BLaER1 (cell line): ENCODE measurements around the gene KCNH4.
"Not testable (repeated sequence)": the region's sequence is repeated elsewhere in the genome, so short reads cannot be mapped to it uniquely, and the experiment has no call there.

ENCODE experiments used
- H3K27ac ChIP-seq: shearing (Covaris generic); formaldehyde crosslinking; 2 replicates; pipeline ENCODE4 v1.8.1; 2022
- H3K27me3 ChIP-seq: shearing (Covaris generic); formaldehyde crosslinking; 2 replicates; pipeline ENCODE4 v1.8.1; 2022
- H3K36me3 ChIP-seq: shearing (Covaris generic); formaldehyde crosslinking; 2 replicates; pipeline ENCODE4 v1.8.1; 2022
- H3K4me1 ChIP-seq: shearing (Covaris generic); formaldehyde crosslinking; 2 replicates; pipeline ENCODE4 v1.8.1; 2022
- H3K4me2 ChIP-seq: shearing (Covaris generic); formaldehyde crosslinking; 2 replicates; pipeline ENCODE4 v1.8.1; 2022
- H3K4me3 ChIP-seq: shearing (Covaris generic); formaldehyde crosslinking; 2 replicates; pipeline ENCODE4 v1.8.1; 2022
- H3K9ac ChIP-seq: shearing (Covaris generic); formaldehyde crosslinking; 2 replicates; pipeline ENCODE4 v1.8.1; 2022
- H3K9me3 ChIP-seq: shearing (Covaris generic); formaldehyde crosslinking; 2 replicates; pipeline ENCODE4 v1.8.1; 2022
- H4K20me1 ChIP-seq: shearing (Covaris generic); formaldehyde crosslinking; 2 replicates; pipeline ENCODE4 v1.8.1; 2022
- Cebpa-rat ChIP-seq: shearing (Covaris generic); IDR thresholded peaks from 2 replicates; pipeline ENCODE4 v1.8.1; 2022

Gene KCNH4

DNA sequence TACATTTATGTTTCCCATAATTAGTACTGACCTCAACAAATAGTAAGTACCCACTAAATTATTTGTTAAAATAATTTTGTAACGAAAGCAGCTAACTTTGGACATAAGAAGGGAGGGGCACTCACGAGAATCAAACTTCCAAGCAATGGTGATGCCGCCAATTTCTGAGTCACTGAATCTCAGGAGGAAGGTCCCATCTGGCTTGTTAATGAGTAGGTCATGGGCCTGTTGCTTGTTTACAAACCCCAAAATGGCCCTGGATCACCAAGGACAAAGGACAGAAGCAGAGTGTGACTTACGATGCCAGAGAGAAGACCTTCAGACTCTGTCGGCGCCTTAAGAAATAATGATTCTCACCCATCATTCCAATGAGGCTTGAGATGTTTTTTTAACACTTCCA, 29.1 kb upstream of the KCNH4 start:
- no peak overlapping the region for H3K9ac ChIP-seq
- H3K36me3 ChIP-seq: peaks cover 100% of the 10 kb centered on the region
- no peak overlapping the region for H3K4me3 ChIP-seq
- H3K9me3 ChIP-seq: no peaks in the 10 kb centered on the region
- H3K4me2 ChIP-seq: no peak overlapping the region
- no peak for TF ChIP-seq Cebpa-rat
- no peaks in the 10 kb centered on the region for H4K20me1 ChIP-seq
- H3K4me1 ChIP-seq: no peaks in the 10 kb centered on the region
- no peak overlapping the region for H3K27ac ChIP-seq
- H3K27me3 ChIP-seq: no peaks in the 10 kb centered on the region

DNA sequence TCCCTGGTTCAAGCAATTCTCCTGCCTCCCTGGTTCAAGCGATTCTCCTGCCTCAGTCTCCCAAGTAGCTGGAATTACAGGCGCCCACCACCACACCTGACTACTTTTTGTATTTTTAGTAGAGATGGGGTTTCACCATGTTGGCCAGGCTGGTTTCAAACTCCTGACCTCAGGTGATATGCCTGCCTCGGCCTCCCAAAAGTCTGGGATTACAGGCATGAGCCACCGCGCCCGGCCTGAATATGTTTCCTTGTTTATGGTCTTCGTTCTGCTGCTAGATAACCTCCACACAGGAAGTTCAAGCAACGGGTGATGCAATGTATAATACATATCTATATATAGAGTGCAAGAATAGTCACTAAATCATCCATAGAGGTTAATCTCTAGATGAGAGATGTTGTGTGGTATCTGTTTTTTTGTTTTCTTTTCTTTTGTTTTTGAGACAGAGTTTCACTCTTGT, 25.2 kb upstream of the KCNH4 start:
- not testable (repeated sequence) for H3K27ac ChIP-seq, H4K20me1 ChIP-seq, H3K4me3 ChIP-seq, H3K4me1 ChIP-seq, H3K4me2 ChIP-seq, H3K9ac ChIP-seq, H3K27me3 ChIP-seq, H3K9me3 ChIP-seq
- H3K36me3 ChIP-seq: peaks cover 100% of the 10 kb centered on the region

DNA sequence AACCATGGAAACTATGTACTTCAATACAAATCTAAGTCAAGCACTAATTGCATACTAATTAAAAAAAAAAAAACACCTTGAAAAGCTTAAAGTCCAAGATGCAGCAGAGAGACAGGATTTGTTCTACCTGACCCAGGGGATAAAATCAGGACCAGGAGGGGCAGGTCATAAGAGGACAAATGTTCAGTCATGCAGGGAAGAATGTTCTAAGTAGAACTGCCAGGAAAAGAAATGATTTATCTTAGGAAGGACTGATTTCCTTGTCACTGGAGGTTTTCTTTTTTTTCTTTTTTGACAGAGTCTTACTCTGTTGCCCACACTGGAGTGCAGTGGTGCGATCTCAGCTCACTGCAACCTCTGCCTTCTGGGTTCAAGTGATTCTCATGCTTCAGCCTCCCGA, 22.4 kb upstream of the KCNH4 start:
- TF ChIP-seq Cebpa-rat: no peak
- H3K4me1 ChIP-seq: peaks cover 11% of the 10 kb centered on the region
- no peak overlapping the region for H3K9ac ChIP-seq
- peaks cover 89% of the 10 kb centered on the region for H3K36me3 ChIP-seq
- H3K4me2 ChIP-seq: no peak overlapping the region
- no peaks in the 10 kb centered on the region for H3K9me3 ChIP-seq
- H3K27ac ChIP-seq: no peak overlapping the region
- H4K20me1 ChIP-seq: no peaks in the 10 kb centered on the region
- H3K4me3 ChIP-seq: no peak overlapping the region
- no peaks in the 10 kb centered on the region for H3K27me3 ChIP-seq

DNA sequence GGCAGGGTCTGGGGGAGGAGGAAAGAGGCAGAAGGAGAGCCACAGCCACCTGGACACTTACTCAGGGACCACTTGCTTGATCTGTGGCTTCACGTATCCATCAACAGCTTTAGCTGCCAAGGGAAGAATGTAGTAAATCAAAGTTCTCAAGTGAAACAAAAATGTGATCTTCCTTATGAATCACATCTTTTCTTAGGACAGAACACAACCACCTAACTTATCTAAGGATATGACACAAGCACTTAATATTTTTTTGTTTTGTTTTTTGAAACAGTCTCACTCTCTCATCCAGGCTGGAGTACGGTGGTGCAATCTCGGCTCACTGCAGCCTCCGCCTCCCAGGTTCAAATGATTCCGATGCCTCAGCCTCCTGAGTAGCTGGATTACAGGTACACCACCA, 21.8 kb upstream of the KCNH4 start:
- Histone ChIP-seq H3K4me3 (no peak overlapping the region), H3K27me3 (no peaks in the 10 kb centered on the region), H3K4me1 (peaks cover 11% of the 10 kb centered on the region), H3K36me3 (peaks cover 83% of the 10 kb centered on the region), H4K20me1 (no peaks in the 10 kb centered on the region), H3K4me2 (no peak overlapping the region), H3K9ac (no peak overlapping the region), H3K27ac (no peak overlapping the region), H3K9me3 (no peaks in the 10 kb centered on the region)
- TF ChIP-seq Cebpa-rat: no peak

DNA sequence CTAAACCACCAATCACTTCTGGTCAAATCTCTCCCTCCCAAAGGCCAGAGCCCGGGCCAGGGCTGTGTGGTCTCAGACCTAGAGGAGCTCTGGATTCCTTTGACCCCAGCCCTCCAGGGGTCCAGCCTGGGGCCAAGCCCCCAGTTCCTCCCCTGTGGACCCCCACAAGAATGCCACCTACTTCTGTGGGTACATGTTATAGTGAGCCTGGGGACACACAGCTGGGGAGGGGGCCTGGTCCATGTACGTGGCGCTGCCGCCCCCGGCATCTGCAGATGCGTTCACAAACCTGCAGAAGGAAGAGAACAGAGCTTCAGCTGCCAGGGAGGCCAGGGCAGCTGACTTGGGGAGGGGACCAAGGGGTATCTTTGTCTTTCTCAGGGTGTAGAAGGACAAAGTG, 21.2 kb upstream of the KCNH4 start:
- Histone ChIP-seq H3K9ac (0 out of 2 replicates have a peak overlapping the region, but pooled peaks have one; percentile 1), H3K4me1 (peaks cover 11% of the 10 kb centered on the region), H3K9me3 (no peaks in the 10 kb centered on the region), H3K4me3 (no peak overlapping the region), H3K4me2 (no peak overlapping the region), H3K27me3 (no peaks in the 10 kb centered on the region), H3K27ac (no peak overlapping the region), H4K20me1 (no peaks in the 10 kb centered on the region), H3K36me3 (peaks cover 77% of the 10 kb centered on the region)
- no peak for TF ChIP-seq Cebpa-rat

DNA sequence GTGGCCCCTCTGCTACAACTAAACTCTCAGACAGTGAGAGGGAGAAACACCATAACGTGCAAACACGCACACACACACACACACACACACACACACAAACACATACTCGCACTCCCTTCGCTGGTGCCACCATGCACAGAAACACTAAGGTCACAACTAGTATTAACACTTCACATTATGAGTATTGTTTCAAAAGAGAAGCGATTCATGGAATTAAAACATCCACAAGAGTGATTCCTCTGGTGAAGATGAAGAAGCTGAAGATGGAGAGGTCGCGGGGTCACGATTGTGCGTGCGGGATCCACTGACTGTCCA, 20.5 kb upstream of the KCNH4 start:
- peaks cover 11% of the 10 kb centered on the region for H3K4me1 ChIP-seq
- H3K27me3 ChIP-seq: no peaks in the 10 kb centered on the region
- TF ChIP-seq Cebpa-rat: no peak
- H3K9me3 ChIP-seq: no peaks in the 10 kb centered on the region
- H3K36me3 ChIP-seq: peaks cover 70% of the 10 kb centered on the region
- H4K20me1 ChIP-seq: no peaks in the 10 kb centered on the region
- no peak overlapping the region for H3K27ac ChIP-seq
- no peak overlapping the region for H3K4me2 ChIP-seq
- 0 out of 2 replicates have a peak overlapping the region, but pooled peaks have one; percentile 1 for H3K9ac ChIP-seq
- no peak overlapping the region for H3K4me3 ChIP-seq

DNA sequence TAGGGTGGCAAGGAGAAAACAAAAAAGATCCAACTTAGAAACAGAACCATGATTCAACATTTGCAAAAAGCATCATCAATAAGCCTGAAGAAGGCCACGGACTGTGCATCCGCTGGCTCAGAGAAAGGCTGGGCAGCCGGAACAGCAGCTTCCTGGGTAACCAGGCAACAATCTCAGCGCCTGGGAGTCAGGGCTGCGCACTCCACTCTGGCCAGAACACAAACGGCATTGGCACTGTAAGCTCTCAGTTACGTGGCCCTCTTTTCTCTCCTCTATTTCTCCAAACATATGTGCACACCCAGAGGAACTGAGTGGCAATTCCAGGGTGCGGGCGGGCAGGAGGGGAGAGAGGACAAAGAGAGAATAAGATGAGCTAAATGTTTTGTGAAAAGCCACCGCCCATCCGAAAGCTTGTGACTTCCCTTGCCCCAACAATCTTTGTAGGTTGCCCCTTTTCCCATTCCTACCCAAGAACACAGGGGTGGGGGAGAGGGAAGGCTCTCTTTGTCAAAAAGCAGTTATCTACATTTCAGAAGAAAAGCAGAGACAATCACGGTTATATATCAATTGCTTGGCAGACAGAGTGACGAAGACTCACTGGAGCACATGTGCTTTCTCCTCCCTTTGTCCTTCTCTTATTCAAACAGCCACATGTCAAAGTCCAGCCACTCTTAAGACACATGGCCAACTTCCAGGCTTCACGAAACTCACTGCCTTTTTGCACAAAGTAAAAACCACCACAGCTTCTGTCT, 19.9 kb upstream of the KCNH4 start:
- Histone ChIP-seq H3K27ac (no peak overlapping the region), H3K36me3 (peaks cover 65% of the 10 kb centered on the region), H3K9ac (no peak overlapping the region), H3K4me2 (no peak overlapping the region), H3K4me3 (no peak overlapping the region), H3K9me3 (no peaks in the 10 kb centered on the region), H3K4me1 (peaks cover 11% of the 10 kb centered on the region), H3K27me3 (no peaks in the 10 kb centered on the region), H4K20me1 (no peaks in the 10 kb centered on the region)
- no peak for TF ChIP-seq Cebpa-rat

DNA sequence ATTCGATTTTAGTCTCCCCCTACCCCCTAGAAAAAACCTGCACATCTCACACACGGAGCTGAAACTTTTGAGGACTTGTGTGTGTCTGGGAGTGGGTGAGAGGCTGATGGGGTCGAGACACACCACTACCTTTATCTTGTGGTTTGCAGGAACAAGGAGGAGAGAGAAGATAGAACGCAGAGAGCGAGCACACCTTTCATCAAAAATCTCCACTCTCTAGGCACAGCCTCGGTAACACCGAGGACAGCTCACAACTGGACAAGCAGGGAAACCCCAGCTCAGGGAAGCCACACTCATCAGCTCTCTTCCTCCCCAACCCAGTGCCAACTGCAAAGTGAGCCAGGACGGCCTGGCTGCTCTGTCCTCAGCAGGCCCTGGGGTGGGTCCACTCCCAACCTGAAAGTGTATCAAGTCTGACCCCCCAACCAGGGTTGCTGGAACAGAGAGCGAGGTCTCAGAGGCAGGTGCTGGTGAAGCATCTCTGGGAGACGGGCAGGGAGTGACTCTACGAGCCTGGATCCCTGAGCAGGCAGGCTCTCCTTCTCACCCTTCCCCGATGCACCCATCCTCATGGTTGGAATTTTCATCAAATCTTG, 18.6 kb upstream of the KCNH4 start:
- Histone ChIP-seq H3K27me3 (no peaks in the 10 kb centered on the region), H3K36me3 (peaks cover 51% of the 10 kb centered on the region), H3K9ac (no peak overlapping the region), H3K4me1 (peaks cover 17% of the 10 kb centered on the region), H3K27ac (peak overlapping the region; percentile 2; the same call in 1 of the 2 replicates), H4K20me1 (no peaks in the 10 kb centered on the region), H3K9me3 (no peaks in the 10 kb centered on the region), H3K4me3 (no peak overlapping the region), H3K4me2 (no peak overlapping the region)
- TF ChIP-seq Cebpa-rat: no peak

DNA sequence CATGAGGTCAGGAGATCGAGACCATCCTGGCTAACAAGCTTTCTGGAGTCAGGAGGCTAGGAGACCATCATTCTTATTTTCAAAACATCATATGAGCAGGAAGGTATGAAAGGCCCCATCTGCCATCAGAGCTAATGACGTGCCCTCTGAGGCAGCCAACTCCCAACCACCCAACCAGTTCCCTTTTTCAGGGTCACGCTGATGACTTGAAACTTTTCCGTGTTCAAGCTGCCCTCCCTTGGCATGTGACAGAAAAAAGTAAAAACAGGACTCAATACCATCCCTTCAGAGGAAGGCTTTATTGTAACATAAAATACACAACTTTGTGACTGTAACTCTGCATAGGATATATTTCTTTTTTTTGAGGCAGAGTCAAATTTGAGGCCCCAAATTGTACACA, 18.0 kb upstream of the KCNH4 start:
- no peaks in the 10 kb centered on the region for H3K27me3 ChIP-seq
- H3K27ac ChIP-seq: no peak overlapping the region
- H3K9me3 ChIP-seq: no peaks in the 10 kb centered on the region
- H3K4me2 ChIP-seq: peak overlapping the region; percentile 15; the same call in 1 of the 2 replicates
- H3K4me3 ChIP-seq: no peak overlapping the region
- peaks cover 45% of the 10 kb centered on the region for H3K36me3 ChIP-seq
- H3K4me1 ChIP-seq: peaks cover 20% of the 10 kb centered on the region
- H4K20me1 ChIP-seq: no peaks in the 10 kb centered on the region
- no peak for TF ChIP-seq Cebpa-rat
- no peak overlapping the region for H3K9ac ChIP-seq

DNA sequence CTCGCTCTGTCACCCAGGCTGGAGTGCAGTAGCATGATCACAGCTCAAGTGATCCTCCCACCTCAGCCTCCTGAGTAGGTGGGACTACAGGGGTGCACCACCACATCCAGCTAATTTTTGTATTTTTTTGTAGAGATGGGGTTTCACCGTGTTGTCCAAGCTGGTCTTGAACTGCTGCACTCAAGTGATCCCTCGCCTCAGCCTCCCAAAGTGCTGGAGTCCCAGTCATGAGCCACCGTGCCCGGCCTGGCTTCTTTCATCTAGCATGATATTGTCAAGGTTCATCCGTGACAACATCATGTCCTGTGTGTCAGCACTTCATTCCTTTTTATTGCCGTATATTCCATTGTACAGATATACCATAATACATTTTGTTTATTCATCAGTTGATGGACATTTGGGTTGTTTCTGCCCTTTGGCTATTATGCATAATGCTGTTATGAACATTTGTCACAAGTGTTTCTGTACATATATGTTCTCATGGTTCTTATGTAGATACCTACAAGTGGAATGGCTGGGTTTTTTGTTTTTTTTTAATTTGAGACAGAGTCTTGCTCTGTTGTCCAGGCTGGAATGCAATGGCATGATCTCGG, 16.7 kb upstream of the KCNH4 start:
- H3K9me3 ChIP-seq: no peaks in the 10 kb centered on the region
- H3K27ac ChIP-seq: no peak overlapping the region
- peaks cover 32% of the 10 kb centered on the region for H3K4me1 ChIP-seq
- no peak overlapping the region for H3K4me3 ChIP-seq
- peaks cover 32% of the 10 kb centered on the region for H3K36me3 ChIP-seq
- H3K27me3 ChIP-seq: no peaks in the 10 kb centered on the region
- TF ChIP-seq Cebpa-rat: no peak
- no peak overlapping the region for H3K4me2 ChIP-seq
- H3K9ac ChIP-seq: no peak overlapping the region
- H4K20me1 ChIP-seq: no peaks in the 10 kb centered on the region
